Panc1 (cell line): ENCODE data around the gene FKRP. TPM values are rescaled to one million over a fixed set of nuclear protein-coding genes. Genes with fewer than 3 reads are reported as not detected.
A peak's percentile ranks its signal among the peaks of the same experiment; 100 is the strongest.

Experiments
- ATAC-seq: fragments of 200-7000 bp; cut with Tn5 transposase; 2 replicates; pipeline ENCODE4 v1.9.1; 2020; ENCODE audit warnings: mild to moderate bottlenecking, moderate library complexity
- BruUV-seq: library from RNA; stranded (reverse); fragments of 400-500 nt; replicated peaks from 2 replicates; lab custom pipeline; 2021; lab: Mats Ljungman, UMichigan
- CTCF ChIA-PET: fragments of 300-600 bp; sonication (Branson Sonifier 250); formaldehyde crosslinking; loops from one replicate; lab custom pipeline; 2022; ENCODE audit warnings: antibody characterized with exemption; lab: Charles Lee
- POLR2A ChIA-PET: fragments of 300-600 bp; sonication (Branson Sonifier 250); formaldehyde crosslinking; loops from one replicate; lab custom pipeline; 2022; ENCODE audit warnings: antibody characterized with exemption; lab: Charles Lee
- DNase-seq: peaks from one replicate; pipeline ENCODE4 v3.0.0-alpha.2; 2010; ENCODE audit warnings: low read depth, low spot score
- H3K27ac ChIP-seq: 2 replicates; pipeline ENCODE4 v1.5.1; 2011; ENCODE audit warnings: mild to moderate bottlenecking, low read length, inconsistent platforms
- H3K27me3 ChIP-seq: fragments of 200-500 bp; sonication (Bioruptor generic); 2 replicates; pipeline ENCODE4 v1.6.0; 2014; ENCODE audit warnings: low read length, inconsistent platforms; ENCODE audit not compliant: control insufficient read depth, insufficient read depth
- H3K36me3 ChIP-seq: fragments of 200-500 bp; sonication (Bioruptor generic); 2 replicates; pipeline ENCODE4 v1.5.1; 2014; ENCODE audit warnings: inconsistent platforms, mild to moderate bottlenecking, low read length, moderate library complexity; ENCODE audit not compliant: control insufficient read depth, insufficient read depth
- H3K4me1 ChIP-seq: 2 replicates; pipeline ENCODE4 v1.5.1; 2011; ENCODE audit warnings: inconsistent platforms, mild to moderate bottlenecking, low read length, moderate library complexity; ENCODE audit not compliant: control insufficient read depth, insufficient read depth
- H3K4me3 ChIP-seq, 2 experiments: 2 replicates each; pipeline ENCODE4 v1.5.1; 2011 to 2012; ENCODE audit warnings: low read depth in 2 of 2, low read length in 2 of 2, mild to moderate bottlenecking in 2 of 2, inconsistent platforms in 1 of 2, moderate library complexity in 1 of 2
- H3K9me3 ChIP-seq: fragments of 200-500 bp; sonication (Bioruptor generic); 2 replicates; pipeline ENCODE4 v1.5.1; 2014; ENCODE audit warnings: low read depth, mild to moderate bottlenecking, inconsistent platforms, low read length, moderate library complexity; ENCODE audit not compliant: control insufficient read depth, insufficient read depth
- POLR2AphosphoS5 ChIP-seq: IDR thresholded peaks from 2 replicates; pipeline ENCODE4 v1.6.1; 2012; ENCODE audit warnings: mild to moderate bottlenecking, low read depth, low read length, moderate library complexity
- REST ChIP-seq, 2 experiments: IDR thresholded peaks; 2 replicates each; pipeline ENCODE4 v1.6.1; 2011 to 2012; ENCODE audit warnings: low read depth in 2 of 2, control low read depth in 1 of 2, low read length in 1 of 2, mild to moderate bottlenecking in 1 of 2, moderate library complexity in 1 of 2; ENCODE audit not compliant: insufficient read depth in 1 of 2
- SIN3A ChIP-seq: IDR thresholded peaks from 2 replicates; pipeline ENCODE4 v1.6.1; 2012; ENCODE audit warnings: low read depth, mild to moderate bottlenecking, low read length, moderate library complexity, borderline replicate concordance; ENCODE audit not compliant: insufficient read depth
- TCF7L2 ChIP-seq: IDR thresholded peaks from 2 replicates; pipeline ENCODE4 v1.6.1; 2011; ENCODE audit warnings: mild to moderate bottlenecking, low read depth, low read length, inconsistent platforms
- in situ Hi-C: cut with HindIII; loops from 2 replicates; pipeline ENCODE4 v1.10.0; 2016; ENCODE audit warnings: low sequenced_read_pairs, low pct_unique_long_range_greater_than_20kb
- intact Hi-C: fragments of 100-400 bp; cut with micrococcal nuclease; formaldehyde crosslinking; loops from one replicate; pipeline ENCODE4 v1.10.0; 2022; ENCODE audit not compliant: unreplicated experiment
- total RNA-seq: library from RNA; stranded (reverse); gene quantifications from one replicate; pipeline ENCODE4 v1.2.1, GENCODE V29; 2021; ENCODE audit not compliant: unreplicated experiment

Gene FKRP
- total RNA-seq, 1 experiment from 2014 or later = 21.6 TPM

DNA sequence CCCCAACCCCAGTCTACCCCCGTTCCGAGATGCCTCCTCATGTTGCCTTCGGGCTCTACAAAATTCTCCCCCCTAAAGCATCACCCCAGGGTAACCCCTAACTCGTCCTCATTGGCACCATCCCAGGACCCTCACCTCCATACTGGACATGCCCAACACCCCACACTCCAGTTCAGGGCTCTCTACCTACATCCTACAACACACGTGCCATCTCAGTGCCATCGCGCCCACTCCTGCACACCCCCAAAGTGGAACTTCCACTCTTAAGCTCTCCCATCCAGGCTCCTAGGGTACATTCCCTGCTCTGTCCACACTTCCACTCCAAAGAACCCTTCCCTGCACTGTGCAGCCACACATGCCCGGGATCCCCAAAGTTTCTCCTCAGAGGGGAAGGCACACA is 827 bp upstream of the FKRP start:
- peaks cover 3% of the 10 kb centered on the region; the same call in 1 of the 2 replicates for H3K4me1 ChIP-seq
- peak overlapping the region; percentile 82 to 92 for H3K4me3 ChIP-seq
- peak overlapping the region; percentile 83 for H3K27ac ChIP-seq
- peaks cover 3% of the 10 kb centered on the region; the same call in 1 of the 2 replicates for H3K36me3 ChIP-seq
- no peaks in the 10 kb centered on the region for H3K27me3 ChIP-seq
- no TSS peak for BruUV-seq
- TF ChIP-seq POLR2AphosphoS5 = no peak
- TF ChIP-seq REST (IDR thresholded peaks at IDR 0.05; ENCODE audit: insufficient read depth in 1 of 2, low read depth in 2 of 2, low read length in 1 of 2) = no peak
- TF ChIP-seq TCF7L2 = no peak
- 0 out of 2 replicates have a peak, but pooled peaks have one; percentile 23 for TF ChIP-seq SIN3A
- CTCF ChIA-PET = interaction anchor here (0.7 kb wide), 1 partner anchor 13 kb away, joined by 3 read pairs; no protein-coding TSS in a partner anchor
- POLR2A ChIA-PET = interaction anchor here (0.6 kb wide), 1 partner anchor 10 kb away, joined by 3 read pairs; no protein-coding TSS in a partner anchor
- in situ Hi-C loops = no loop called here
- ATAC-seq = 0 out of 2 replicates have a peak, but pooled peaks have one; percentile 14
- no peak for DNase-seq
- no peaks in the 10 kb centered on the region for H3K9me3 ChIP-seq
- intact Hi-C loops = no loop called here

- ChIA-PET CTCF (no interaction called here), POLR2A (no interaction called here)
- peaks cover 3% of the 10 kb centered on the region; the same call in 1 of the 2 replicates for H3K4me1 ChIP-seq
- peak within 1 kb of the TSS; percentile 83 for H3K27ac ChIP-seq
- H3K4me3 ChIP-seq = peak within 1 kb of the TSS; percentile 82 to 92
- no peaks in the 10 kb centered on the region for H3K27me3 ChIP-seq
- BruUV-seq = no TSS peak
- TF ChIP-seq REST (IDR thresholded peaks at IDR 0.05; ENCODE audit: insufficient read depth in 1 of 2, low read depth in 2 of 2, low read length in 1 of 2) (no peak), TCF7L2 (no peak), POLR2AphosphoS5 (no peak), SIN3A (peak; percentile 64; the same call in 1 of the 2 replicates)
- intact Hi-C loops = no loop called here
- ATAC-seq (peak; percentile 79), DNase-seq (no peak)
- in situ Hi-C loops = no loop called here
- peaks cover 3% of the 10 kb centered on the region; the same call in 1 of the 2 replicates for H3K36me3 ChIP-seq
- no peaks in the 10 kb centered on the region for H3K9me3 ChIP-seq
Measured at GRCh38 chr19:46746281-46747057, 612 bp downstream of the FKRP start, which contains the start of gene STRN4. TSS of gene STRN4 (minus strand) at chr19:46746450. CDS start at chr19:46746430, 20 bp downstream.
